Activated T-cell treated with anti-CD3 and anti-CD28 coated beads, Interleukin-2, amount 50 U/mL, for 24 hours (primary cell): Measurements from ENCODE around the gene DDX23.
"Not testable (repeated sequence)": the region's sequence is repeated elsewhere in the genome, so short reads cannot be mapped to it uniquely, and the experiment has no call there.

Experiments used
- DNase-seq: peaks from one replicate; pipeline ENCODE4 v3.0.0-alpha.2; 2020
- H3K27ac Mint-ChIP-seq: 2 replicates; pipeline ENCODE4 v1.8.0; 2020; ENCODE audit warnings: mild to moderate bottlenecking, mixed read lengths
- H3K27me3 Mint-ChIP-seq: 2 replicates; pipeline ENCODE4 v1.8.0; 2020; ENCODE audit warnings: mixed read lengths
- H3K36me3 Mint-ChIP-seq: 2 replicates; pipeline ENCODE4 v1.8.0; 2020; ENCODE audit warnings: low read depth, mixed read lengths
- H3K4me1 Mint-ChIP-seq: 2 replicates; pipeline ENCODE4 v1.8.0; 2020; ENCODE audit warnings: low read depth, mixed read lengths
- H3K4me3 Mint-ChIP-seq: 2 replicates; pipeline ENCODE4 v1.8.0; 2020; ENCODE audit warnings: mild to moderate bottlenecking, moderate library complexity, mixed read lengths
- H3K9me3 Mint-ChIP-seq: 2 replicates; pipeline ENCODE4 v1.8.0; 2020; ENCODE audit warnings: mixed read lengths

DDX23 gene

DNA sequence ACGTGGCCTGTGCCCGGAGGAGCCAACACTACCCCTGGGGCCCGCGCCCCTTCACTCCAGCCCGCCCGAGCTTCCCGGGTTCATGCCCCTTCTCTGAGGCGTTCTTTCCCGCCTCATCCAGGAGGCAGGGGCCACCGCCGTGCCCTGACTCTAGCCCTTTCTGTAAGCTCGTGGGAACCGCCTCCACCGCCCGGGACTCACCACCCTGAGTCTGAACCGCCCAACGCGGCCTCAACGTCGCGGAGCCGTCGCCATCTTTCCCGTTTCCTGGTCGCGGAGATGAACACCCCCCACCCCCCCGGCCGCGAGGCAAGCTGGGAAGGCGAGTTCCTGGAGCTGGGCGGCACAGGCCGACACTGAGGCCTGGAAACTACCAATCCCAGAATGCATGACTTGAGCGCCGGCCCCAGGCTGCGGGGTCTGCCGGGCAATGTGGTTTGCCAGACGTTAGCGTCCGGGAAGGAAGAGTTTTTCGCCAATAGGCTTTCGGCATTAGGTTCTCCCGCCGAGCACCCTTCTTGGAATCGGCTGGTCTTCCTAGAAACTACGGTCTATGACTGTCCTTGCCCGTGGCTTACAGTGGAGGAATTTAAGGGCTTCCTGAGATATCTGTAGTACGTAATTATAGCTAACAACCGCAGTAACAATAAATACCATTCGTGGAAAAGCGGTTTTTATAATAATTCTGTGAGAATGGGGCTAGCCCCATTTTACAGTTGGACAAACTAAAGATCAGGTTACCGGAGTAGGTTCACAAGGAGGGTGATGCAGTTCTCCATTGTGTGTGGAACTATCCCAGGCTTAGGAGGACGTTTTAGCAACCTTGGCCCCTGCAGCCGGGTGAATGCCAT, at the start of gene DDX23:
TSS of gene DDX23 (minus strand) at position 281 of the 851 bp plus-strand sequence. CDS start 6,381 bp downstream, outside the sequence.
- peaks cover 44% of the 10 kb centered on the region for H3K36me3 Mint-ChIP-seq
- peak within 1 kb of the TSS; percentile 97 for H3K4me3 Mint-ChIP-seq
- peaks cover 39% of the 10 kb centered on the region for H3K4me1 Mint-ChIP-seq
- DNase-seq, result peak; percentile 90
- no peaks in the 10 kb centered on the region for H3K27me3 Mint-ChIP-seq
- H3K9me3 Mint-ChIP-seq, result no peaks in the 10 kb centered on the region
- peak within 1 kb of the TSS; percentile 99 for H3K27ac Mint-ChIP-seq

DNA sequence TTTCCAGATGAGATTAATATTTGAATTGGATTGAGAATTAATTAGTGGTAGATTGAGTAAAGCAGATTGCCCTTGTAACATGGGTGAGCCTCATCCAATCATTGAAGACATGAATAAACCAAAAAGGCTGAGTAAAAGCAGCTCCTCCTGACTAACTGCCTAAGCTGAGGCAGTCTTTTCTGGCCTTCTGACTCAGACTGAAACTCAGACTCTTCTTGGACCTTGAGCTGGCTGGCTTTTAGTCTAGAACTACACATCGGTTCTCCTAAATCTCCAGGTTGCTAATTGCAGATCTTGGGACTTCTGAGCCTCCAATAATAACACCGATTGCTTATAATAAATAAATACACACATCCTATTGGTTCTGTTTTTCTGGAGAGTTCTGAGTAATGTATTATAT, 49.3 kb upstream of the DDX23 start:
- Mint-ChIP-seq H3K27ac (peak overlapping the region; percentile 33), H3K36me3 (no peaks in the 10 kb centered on the region), H3K9me3 (no peaks in the 10 kb centered on the region), H3K27me3 (no peaks in the 10 kb centered on the region), H3K4me3 (no peak overlapping the region), H3K4me1 (peaks cover 13% of the 10 kb centered on the region)
- DNase-seq, result no peak

DNA sequence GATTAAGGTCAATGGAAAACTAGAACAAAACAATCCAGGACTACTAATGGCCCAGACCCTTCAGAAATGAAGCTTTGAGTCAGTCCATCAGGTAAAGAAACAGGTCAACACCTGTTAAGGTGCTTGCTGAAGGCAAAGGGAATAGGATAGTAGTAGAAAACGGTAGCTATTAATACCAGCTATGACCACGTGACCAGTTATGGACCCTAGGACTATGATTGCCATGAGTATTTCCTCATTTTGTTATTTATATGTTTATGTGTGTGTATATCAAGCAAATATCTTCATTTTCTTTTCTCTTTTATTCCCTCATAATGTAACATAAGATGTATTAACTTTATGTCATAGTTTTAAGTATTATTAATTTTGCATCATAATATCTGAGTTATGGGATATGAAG, 47.7 kb upstream of the DDX23 start:
- Mint-ChIP-seq H3K27ac (no peak overlapping the region), H3K27me3 (no peaks in the 10 kb centered on the region), H3K9me3 (no peaks in the 10 kb centered on the region), H3K4me3 (no peak overlapping the region), H3K36me3 (no peaks in the 10 kb centered on the region), H3K4me1 (peaks cover 13% of the 10 kb centered on the region)
- DNase-seq, result no peak

DNA sequence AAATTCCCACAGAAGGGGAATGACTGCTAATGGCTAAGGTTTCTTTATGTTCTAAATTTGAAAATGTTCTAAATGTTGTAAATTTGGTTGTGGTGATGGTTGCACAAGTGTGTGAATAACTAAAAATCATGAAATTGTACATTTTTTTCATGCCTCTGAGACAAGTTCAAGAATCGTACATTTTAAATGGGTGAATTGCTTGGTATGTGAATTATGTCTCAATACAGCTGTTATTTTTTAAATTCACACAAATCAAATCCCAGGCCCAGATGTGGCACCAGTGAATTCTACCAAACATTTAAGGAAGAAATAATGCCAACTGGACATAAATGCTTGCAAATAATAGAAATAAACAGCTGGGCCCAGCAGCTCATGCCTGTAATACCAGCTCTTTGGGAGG, 42.3 kb upstream of the DDX23 start:
- Mint-ChIP-seq H3K36me3 (no peaks in the 10 kb centered on the region), H3K4me1 (peaks cover 8% of the 10 kb centered on the region), H3K4me3 (no peak overlapping the region)

DNA sequence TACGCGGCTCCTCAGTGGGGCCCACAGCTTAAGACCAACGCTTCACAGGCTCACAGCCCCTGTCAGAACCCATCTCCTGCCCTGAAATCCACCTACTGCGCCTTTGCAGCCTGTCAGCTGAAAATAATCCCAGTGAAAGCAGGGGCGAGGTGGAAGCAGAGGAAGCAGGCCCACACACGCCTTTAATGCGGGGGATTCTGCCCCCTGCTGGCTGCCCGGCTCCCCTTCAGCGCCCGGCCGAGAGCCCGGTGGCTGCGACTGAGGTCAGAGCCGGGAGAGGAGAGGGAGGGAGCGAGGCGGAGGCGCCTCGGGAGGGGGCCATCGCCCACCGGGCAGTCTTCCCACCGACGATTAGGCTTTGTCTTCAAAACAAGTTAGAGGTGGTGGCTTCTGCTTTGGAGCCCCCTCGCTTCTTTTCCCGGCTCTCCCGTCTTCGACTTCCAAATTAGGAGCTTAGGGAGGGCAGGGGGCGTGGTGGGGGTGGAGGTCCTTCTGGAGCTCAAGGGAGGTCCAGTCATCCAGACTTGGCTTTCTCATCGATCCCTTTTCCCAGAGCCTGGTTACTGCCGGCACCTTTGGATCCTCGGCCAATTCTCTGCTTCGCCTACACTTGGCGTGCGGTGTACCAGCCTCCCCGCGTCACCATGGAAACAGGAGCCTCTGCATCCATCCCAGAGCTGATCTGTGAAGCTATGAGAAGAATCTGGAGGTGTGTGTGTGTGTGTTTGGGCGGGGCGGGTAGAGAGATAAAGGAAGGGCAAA, 38.9 kb upstream of the DDX23 start:
- Mint-ChIP-seq H3K4me1 (peaks cover 8% of the 10 kb centered on the region), H3K27ac (no peak overlapping the region), H3K9me3 (no peaks in the 10 kb centered on the region), H3K36me3 (no peaks in the 10 kb centered on the region), H3K27me3 (peaks cover 19% of the 10 kb centered on the region), H3K4me3 (peak overlapping the region; percentile 40)
- DNase-seq, result peak; percentile 83

More for the DNA sequence above, 42.3 kb upstream of the DDX23 start:
- H3K27me3 Mint-ChIP-seq, result peaks cover 19% of the 10 kb centered on the region
- H3K9me3 Mint-ChIP-seq, result no peaks in the 10 kb centered on the region
- no peak for DNase-seq
- no peak overlapping the region for H3K27ac Mint-ChIP-seq

DNA sequence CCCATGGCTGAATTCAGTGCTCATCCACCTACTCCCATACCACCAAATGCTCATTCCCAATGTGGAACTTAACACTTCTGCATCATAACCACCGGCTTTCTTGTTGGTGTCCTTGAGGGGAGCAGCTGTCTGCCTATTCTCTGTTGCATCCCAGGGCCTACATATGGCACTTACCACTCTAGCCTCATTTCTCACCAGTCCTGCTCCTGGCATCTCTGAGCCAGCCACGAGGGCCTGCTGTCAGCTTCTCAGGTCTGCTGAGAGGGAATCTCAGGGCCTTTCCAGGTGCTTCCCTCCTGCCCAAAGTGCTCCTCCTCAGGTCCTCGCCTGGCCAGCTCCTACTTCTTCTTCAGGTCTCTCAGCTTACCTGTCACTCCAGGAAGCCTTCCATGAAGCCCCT, 37.7 kb upstream of the DDX23 start:
- Mint-ChIP-seq H3K4me3 (no peak overlapping the region), H3K36me3 (no peaks in the 10 kb centered on the region), H3K9me3 (no peaks in the 10 kb centered on the region), H3K4me1 (peaks cover 8% of the 10 kb centered on the region), H3K27ac (no peak overlapping the region), H3K27me3 (peaks cover 19% of the 10 kb centered on the region)
- no peak for DNase-seq

GRCh38 chr12:48883305-48884161, 31.6 kb upstream of the DDX23 start:
- DNase-seq, result no peak
- H3K27me3 Mint-ChIP-seq, result peaks cover 27% of the 10 kb centered on the region
- no peak overlapping the region for H3K27ac Mint-ChIP-seq
- no peaks in the 10 kb centered on the region for H3K9me3 Mint-ChIP-seq
- H3K36me3 Mint-ChIP-seq, result no peaks in the 10 kb centered on the region
- peaks cover 8% of the 10 kb centered on the region for H3K4me1 Mint-ChIP-seq
- H3K4me3 Mint-ChIP-seq, result no peak overlapping the region

GRCh38 chr12:48882972-48883304, 31.0 kb upstream of the DDX23 start:
- no peak overlapping the region for H3K4me3 Mint-ChIP-seq
- H3K27me3 Mint-ChIP-seq, result peaks cover 27% of the 10 kb centered on the region
- H3K9me3 Mint-ChIP-seq, result no peaks in the 10 kb centered on the region
- H3K27ac Mint-ChIP-seq, result no peak overlapping the region
- peaks cover 8% of the 10 kb centered on the region for H3K4me1 Mint-ChIP-seq
- DNase-seq, result no peak
- no peaks in the 10 kb centered on the region for H3K36me3 Mint-ChIP-seq

GRCh38 chr12:48882315-48882687, 30.3 kb upstream of the DDX23 start:
- DNase-seq, result no peak
- H3K4me3 Mint-ChIP-seq, result no peak overlapping the region

GRCh38 chr12:48881686-48882314, 29.8 kb upstream of the DDX23 start:
- no peak for DNase-seq
- Mint-ChIP-seq H3K4me3 (no peak overlapping the region), H3K27ac (no peak overlapping the region), H3K9me3 (no peaks in the 10 kb centered on the region), H3K4me1 (peaks cover 8% of the 10 kb centered on the region), H3K36me3 (no peaks in the 10 kb centered on the region), H3K27me3 (peaks cover 27% of the 10 kb centered on the region)

More at GRCh38 chr12:48882315-48882687, 30.3 kb upstream of the DDX23 start:
- Mint-ChIP-seq H3K27ac (no peak overlapping the region), H3K36me3 (no peaks in the 10 kb centered on the region), H3K4me1 (peaks cover 8% of the 10 kb centered on the region), H3K9me3 (no peaks in the 10 kb centered on the region), H3K27me3 (peaks cover 27% of the 10 kb centered on the region)

- no peak overlapping the region for H3K27ac Mint-ChIP-seq
- H3K9me3 Mint-ChIP-seq, result no peaks in the 10 kb centered on the region
- peaks cover 27% of the 10 kb centered on the region for H3K27me3 Mint-ChIP-seq
- H3K4me1 Mint-ChIP-seq, result peaks cover 8% of the 10 kb centered on the region
- H3K36me3 Mint-ChIP-seq, result no peaks in the 10 kb centered on the region
- no peak overlapping the region for H3K4me3 Mint-ChIP-seq
- no peak for DNase-seq
Measured at GRCh38 chr12:48880647-48881046, 28.7 kb upstream of the DDX23 start.

DNA sequence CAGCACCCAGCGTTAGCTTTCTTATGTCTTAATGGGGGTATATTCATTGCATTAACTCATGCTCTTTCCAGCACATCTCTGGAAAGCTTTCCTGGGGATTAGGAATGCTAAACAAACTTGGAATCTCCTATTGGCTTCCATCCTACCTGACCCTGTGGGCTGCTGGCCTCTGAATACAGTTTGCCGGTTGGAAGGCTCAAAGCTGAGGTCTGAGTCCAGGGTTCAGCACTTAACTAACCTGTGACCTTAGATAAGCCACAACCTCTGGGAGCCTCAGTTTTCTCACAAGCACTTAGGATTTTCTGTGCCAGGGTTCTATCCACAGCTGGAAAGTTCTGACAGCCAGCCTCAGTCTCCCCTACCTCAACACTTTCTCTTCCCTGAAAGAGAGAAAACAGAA, 26.6 kb upstream of the DDX23 start:
- no peak overlapping the region for H3K4me3 Mint-ChIP-seq
- H3K27ac Mint-ChIP-seq, result no peak overlapping the region
- H3K36me3 Mint-ChIP-seq, result no peaks in the 10 kb centered on the region

GRCh38 chr12:48875944-48876515, 24.1 kb upstream of the DDX23 start:
- Mint-ChIP-seq H3K9me3 (no peaks in the 10 kb centered on the region), H3K4me1 (no peaks in the 10 kb centered on the region), H3K27me3 (peaks cover 12% of the 10 kb centered on the region), H3K4me3 (no peak overlapping the region), H3K27ac (no peak overlapping the region), H3K36me3 (no peaks in the 10 kb centered on the region)
- no peak for DNase-seq

More for the DNA sequence above, 26.6 kb upstream of the DDX23 start:
- no peaks in the 10 kb centered on the region for H3K9me3 Mint-ChIP-seq
- peaks cover 27% of the 10 kb centered on the region for H3K27me3 Mint-ChIP-seq
- H3K4me1 Mint-ChIP-seq, result peaks cover 8% of the 10 kb centered on the region
- DNase-seq, result no peak

DNA sequence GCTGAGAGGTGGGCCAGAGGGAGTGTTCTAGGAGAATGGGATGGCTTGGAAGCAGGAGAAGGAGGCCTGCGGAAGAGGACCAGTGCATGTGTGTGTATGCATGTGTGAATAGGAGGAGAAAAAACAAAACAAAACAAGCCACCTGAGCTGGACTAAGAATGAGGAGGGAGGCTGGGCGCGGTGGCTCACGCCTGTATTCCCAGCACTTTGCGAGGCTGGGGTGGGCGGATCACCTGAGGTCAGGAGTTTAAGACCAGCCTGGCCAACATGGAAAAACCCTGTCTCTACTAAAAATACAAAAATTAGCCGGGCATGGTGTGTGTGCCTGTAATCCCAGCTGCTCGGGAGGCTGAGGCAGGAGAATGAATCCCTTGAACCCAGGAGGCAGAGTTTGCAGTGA, 21.6 kb upstream of the DDX23 start:
- not testable (repeated sequence) for DNase-seq, H3K36me3 Mint-ChIP-seq, H3K9me3 Mint-ChIP-seq, H3K27me3 Mint-ChIP-seq, H3K4me3 Mint-ChIP-seq, H3K4me1 Mint-ChIP-seq, H3K27ac Mint-ChIP-seq
